HepG2 (cell line): Measurements from ENCODE around the gene SNED1.

Experiments used
- EZH2 ChIP-seq: conservative IDR thresholded peaks from 2 replicates; pipeline ENCODE4 v1.6.1; 2012; ENCODE audit warnings: mild to moderate bottlenecking, low read depth, low read length, moderate library complexity
- KLF13 ChIP-seq: sonication (generic); formaldehyde crosslinking; IDR thresholded peaks from 2 replicates; pipeline ENCODE4 v1.4.0; 2020; ENCODE audit warnings: mild to moderate bottlenecking, missing genetic modification reagents
- MAZ ChIP-seq, 2 experiments: sonication (generic) in 1 of 2; formaldehyde crosslinking in 1 of 2; IDR thresholded peaks; 2 replicates each; pipeline versions ENCODE4 v1.5.0 to v1.6.1; 2012 to 2020; ENCODE audit warnings: low read depth in 2 of 2, mild to moderate bottlenecking in 2 of 2, borderline replicate concordance in 1 of 2, improper control_type of control experiment in 1 of 2, low read length in 1 of 2, missing genetic modification reagents in 1 of 2, moderate library complexity in 1 of 2
- MED1 ChIP-seq: sonication (generic); formaldehyde crosslinking; IDR thresholded peaks from 2 replicates; pipeline ENCODE4 v1.4.0; 2020; ENCODE audit warnings: missing genetic modification reagents
- MYNN ChIP-seq: sonication (generic); formaldehyde crosslinking; IDR thresholded peaks from 2 replicates; pipeline ENCODE4 v1.4.0; 2020; ENCODE audit warnings: mild to moderate bottlenecking, low read depth, missing genetic modification reagents
- PAF1 ChIP-seq: IDR thresholded peaks from 2 replicates; pipeline ENCODE4 v1.6.1; 2016; ENCODE audit warnings: missing genetic modification reagents, missing compliant biosample characterization
- PAX8 ChIP-seq: sonication (generic); formaldehyde crosslinking; IDR thresholded peaks from 2 replicates; pipeline ENCODE4 v1.8.0; 2022; ENCODE audit warnings: mild to moderate bottlenecking, missing genetic modification reagents, borderline replicate concordance
- ZKSCAN5 ChIP-seq: sonication (generic); formaldehyde crosslinking; IDR thresholded peaks from 2 replicates; pipeline ENCODE4 v1.5.1; 2020; ENCODE audit warnings: mild to moderate bottlenecking, missing genetic modification reagents
- ZNF274 ChIP-seq: sonication (generic); formaldehyde crosslinking; IDR thresholded peaks from 2 replicates; pipeline ENCODE4 v1.5.1; 2020; ENCODE audit warnings: mild to moderate bottlenecking, missing genetic modification reagents
- ZNF44 ChIP-seq: sonication (generic); formaldehyde crosslinking; IDR thresholded peaks from 2 replicates; pipeline ENCODE4 v1.5.1; 2020; ENCODE audit warnings: mild to moderate bottlenecking, missing genetic modification reagents
- TF ChIP-seq, protein P1 (sequence below): IDR thresholded peaks from 2 replicates; pipeline ENCODE4 v1.6.1; 2012; ENCODE audit warnings: low read length, improper control_type of control experiment
- TF ChIP-seq, protein P2 (sequence below): sonication (generic); formaldehyde crosslinking; IDR thresholded peaks from 2 replicates; pipeline ENCODE4 v1.5.0; 2020; ENCODE audit warnings: mild to moderate bottlenecking, missing genetic modification reagents, moderate library complexity
- TF ChIP-seq, protein P3 (sequence below): IDR thresholded peaks from 2 replicates; pipeline ENCODE4 v1.6.1; 2016

DNA sequence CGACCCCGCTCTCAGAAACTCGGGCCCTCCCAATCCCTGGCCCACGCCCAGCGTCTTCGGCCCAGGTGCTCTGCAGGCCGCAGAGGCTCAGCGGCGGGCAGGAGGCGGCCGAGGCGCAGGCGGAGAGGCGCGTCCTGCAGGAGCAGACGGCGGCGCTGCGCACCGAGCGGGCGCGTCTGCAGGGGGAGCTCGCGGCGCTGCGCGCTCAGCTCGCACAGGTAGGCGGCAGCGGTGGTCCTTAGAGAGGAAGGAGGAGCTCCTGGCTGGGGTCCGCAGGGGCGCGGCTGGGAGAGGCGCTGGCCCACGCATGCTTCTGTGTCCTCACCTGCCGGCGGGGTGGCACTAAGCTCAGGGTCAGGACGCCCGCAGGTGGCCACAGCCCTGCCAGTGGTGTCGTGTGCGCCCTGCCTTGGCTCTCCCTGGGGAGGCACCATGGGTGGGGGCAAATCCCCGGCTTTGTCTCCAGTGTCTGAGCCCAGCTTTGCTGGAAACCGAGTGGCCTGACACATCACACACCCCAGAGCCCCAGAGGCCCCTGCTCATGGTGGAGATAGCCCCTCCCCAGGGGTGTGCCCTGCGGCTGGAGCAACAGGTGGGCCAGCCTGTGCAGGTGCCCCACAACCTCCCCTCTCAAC, 14.9 kb upstream of the SNED1 start:
- TF ChIP-seq EZH2 (no peak), PAF1 (CRISPR knock-in tag) (no peak), MED1 (CRISPR knock-in tag) (no peak), KLF13 (CRISPR knock-in tag) (no peak), MYNN (CRISPR knock-in tag) (no peak), ZKSCAN5 (no peak), ZNF274 (CRISPR knock-in tag) (no peak), PAX8 (CRISPR knock-in tag) (no peak), ZNF44 (CRISPR knock-in tag) (no peak), MAZ (IDR thresholded peaks at IDR 0.05; ENCODE audit: borderline replicate concordance, low read depth, low read length) (no peak), MAZ (CRISPR knock-in tag; IDR thresholded peaks at IDR 0.05; ENCODE audit: low read depth) (no peak)
- TF ChIP-seq, protein P1, sequence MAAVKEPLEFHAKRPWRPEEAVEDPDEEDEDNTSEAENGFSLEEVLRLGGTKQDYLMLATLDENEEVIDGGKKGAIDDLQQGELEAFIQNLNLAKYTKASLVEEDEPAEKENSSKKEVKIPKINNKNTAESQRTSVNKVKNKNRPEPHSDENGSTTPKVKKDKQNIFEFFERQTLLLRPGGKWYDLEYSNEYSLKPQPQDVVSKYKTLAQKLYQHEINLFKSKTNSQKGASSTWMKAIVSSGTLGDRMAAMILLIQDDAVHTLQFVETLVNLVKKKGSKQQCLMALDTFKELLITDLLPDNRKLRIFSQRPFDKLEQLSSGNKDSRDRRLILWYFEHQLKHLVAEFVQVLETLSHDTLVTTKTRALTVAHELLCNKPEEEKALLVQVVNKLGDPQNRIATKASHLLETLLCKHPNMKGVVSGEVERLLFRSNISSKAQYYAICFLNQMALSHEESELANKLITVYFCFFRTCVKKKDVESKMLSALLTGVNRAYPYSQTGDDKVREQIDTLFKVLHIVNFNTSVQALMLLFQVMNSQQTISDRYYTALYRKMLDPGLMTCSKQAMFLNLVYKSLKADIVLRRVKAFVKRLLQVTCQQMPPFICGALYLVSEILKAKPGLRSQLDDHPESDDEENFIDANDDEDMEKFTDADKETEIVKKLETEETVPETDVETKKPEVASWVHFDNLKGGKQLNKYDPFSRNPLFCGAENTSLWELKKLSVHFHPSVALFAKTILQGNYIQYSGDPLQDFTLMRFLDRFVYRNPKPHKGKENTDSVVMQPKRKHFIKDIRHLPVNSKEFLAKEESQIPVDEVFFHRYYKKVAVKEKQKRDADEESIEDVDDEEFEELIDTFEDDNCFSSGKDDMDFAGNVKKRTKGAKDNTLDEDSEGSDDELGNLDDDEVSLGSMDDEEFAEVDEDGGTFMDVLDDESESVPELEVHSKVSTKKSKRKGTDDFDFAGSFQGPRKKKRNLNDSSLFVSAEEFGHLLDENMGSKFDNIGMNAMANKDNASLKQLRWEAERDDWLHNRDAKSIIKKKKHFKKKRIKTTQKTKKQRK, result no peak
- TF ChIP-seq, protein P2, sequence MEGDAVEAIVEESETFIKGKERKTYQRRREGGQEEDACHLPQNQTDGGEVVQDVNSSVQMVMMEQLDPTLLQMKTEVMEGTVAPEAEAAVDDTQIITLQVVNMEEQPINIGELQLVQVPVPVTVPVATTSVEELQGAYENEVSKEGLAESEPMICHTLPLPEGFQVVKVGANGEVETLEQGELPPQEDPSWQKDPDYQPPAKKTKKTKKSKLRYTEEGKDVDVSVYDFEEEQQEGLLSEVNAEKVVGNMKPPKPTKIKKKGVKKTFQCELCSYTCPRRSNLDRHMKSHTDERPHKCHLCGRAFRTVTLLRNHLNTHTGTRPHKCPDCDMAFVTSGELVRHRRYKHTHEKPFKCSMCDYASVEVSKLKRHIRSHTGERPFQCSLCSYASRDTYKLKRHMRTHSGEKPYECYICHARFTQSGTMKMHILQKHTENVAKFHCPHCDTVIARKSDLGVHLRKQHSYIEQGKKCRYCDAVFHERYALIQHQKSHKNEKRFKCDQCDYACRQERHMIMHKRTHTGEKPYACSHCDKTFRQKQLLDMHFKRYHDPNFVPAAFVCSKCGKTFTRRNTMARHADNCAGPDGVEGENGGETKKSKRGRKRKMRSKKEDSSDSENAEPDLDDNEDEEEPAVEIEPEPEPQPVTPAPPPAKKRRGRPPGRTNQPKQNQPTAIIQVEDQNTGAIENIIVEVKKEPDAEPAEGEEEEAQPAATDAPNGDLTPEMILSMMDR, result no peak
- TF ChIP-seq, protein P3, sequence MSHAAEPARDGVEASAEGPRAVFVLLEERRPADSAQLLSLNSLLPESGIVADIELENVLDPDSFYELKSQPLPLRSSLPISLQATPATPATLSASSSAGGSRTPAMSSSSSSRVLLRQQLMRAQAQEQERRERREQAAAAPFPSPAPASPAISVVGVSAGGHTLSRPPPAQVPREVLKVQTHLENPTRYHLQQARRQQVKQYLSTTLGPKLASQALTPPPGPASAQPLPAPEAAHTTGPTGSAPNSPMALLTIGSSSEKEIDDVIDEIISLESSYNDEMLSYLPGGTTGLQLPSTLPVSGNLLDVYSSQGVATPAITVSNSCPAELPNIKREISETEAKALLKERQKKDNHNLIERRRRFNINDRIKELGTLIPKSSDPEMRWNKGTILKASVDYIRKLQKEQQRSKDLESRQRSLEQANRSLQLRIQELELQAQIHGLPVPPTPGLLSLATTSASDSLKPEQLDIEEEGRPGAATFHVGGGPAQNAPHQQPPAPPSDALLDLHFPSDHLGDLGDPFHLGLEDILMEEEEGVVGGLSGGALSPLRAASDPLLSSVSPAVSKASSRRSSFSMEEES (CRISPR knock-in tag), result no peak
